K562 (cell line): Measurements from ENCODE around the gene PAQR6. TPM values are rescaled to one million over a fixed set of nuclear protein-coding genes. Genes with fewer than 3 reads are reported as not detected.
A peak's percentile ranks its signal among the peaks of the same experiment; 100 is the strongest.

ENCODE experiments used
- BCL6 ChIP-seq: fragments of 250-450 bp; sonication (Bioruptor Pico); IDR thresholded peaks from 2 replicates; pipeline ENCODE4 v1.4.0; 2020
- ELF1 ChIP-seq: fragments of 200-800 bp; sonication (Bioruptor generic); IDR thresholded peaks from 2 replicates; pipeline ENCODE4 v1.6.1; 2016; ENCODE audit warnings: missing genetic modification characterization, missing compliant biosample characterization
- JUND ChIP-seq, 2 experiments: IDR thresholded peaks; 2 replicates in 1 of 2; 3 replicates in 1 of 2; pipeline ENCODE4 v1.6.1; 2011; ENCODE audit warnings: borderline replicate concordance in 2 of 2, low read depth in 2 of 2, low read length in 2 of 2, improper control_type of control experiment in 1 of 2, missing biosample characterization in 1 of 2, missing genetic modification characterization in 1 of 2, missing genetic modification reagents in 1 of 2
- MCM5 ChIP-seq: fragments of 450-650 bp; IDR thresholded peaks from 2 replicates; pipeline ENCODE4 v1.6.1; 2016; ENCODE audit warnings: low read depth
- NCOA4 ChIP-seq: fragments of 450-650 bp; IDR thresholded peaks from 2 replicates; pipeline ENCODE4 v1.6.1; 2018; ENCODE audit warnings: mild to moderate bottlenecking; ENCODE audit not compliant: partially characterized antibody
- RBM15 ChIP-seq: fragments of 200-400 bp; formaldehyde crosslinking; IDR thresholded peaks from 2 replicates; pipeline ENCODE4 v1.6.1; 2018; ENCODE audit warnings: mild to moderate bottlenecking, low read length, moderate library complexity; ENCODE audit not compliant: insufficient read depth
- SRSF3 ChIP-seq: fragments of 200-400 bp; formaldehyde crosslinking; IDR thresholded peaks from 2 replicates; pipeline ENCODE4 v1.6.1; 2016; ENCODE audit warnings: mild to moderate bottlenecking, low read length, moderate library complexity; ENCODE audit not compliant: insufficient read depth
- ZNF696 ChIP-seq: fragments of 250-450 bp; sonication (Bioruptor Pico); conservative IDR thresholded peaks from 2 replicates; pipeline ENCODE4 v1.4.0; 2020; ENCODE audit warnings: mild to moderate bottlenecking, moderate library complexity
- polyA plus RNA-seq, 8 experiments: library from polyadenylated mRNA; depleted of rRNA in 4 of 8; stranded (reverse) in 5 of 8; unstranded in 3 of 8; fragments of >200 nt; fragmentation: Nextera tagmentation in 2 of 8; fragmentation: Illumina TruSeq in 1 of 8; extraction: Ambion mirVana in 2 of 8; extraction: Trizol in 1 of 8; gene quantifications; 2 replicates each; pipeline versions ENCODE4 v1.2.1 to v1.2.3, GENCODE V29; 2011 to 2014; ENCODE audit warnings: inconsistent platforms in 1 of 8, missing spikeins in 1 of 8
- total RNA-seq, 7 experiments: library from RNA; depleted of rRNA in 6 of 7; stranded (reverse); fragments of >200 nt in 6 of 7; fragmentation: Illumina TruSeq in 2 of 7; extraction: Trizol in 2 of 7; gene quantifications; 2 replicates each; pipeline versions ENCODE4 v1.2.1 to v1.2.3, GENCODE V29; 2011 to 2021; ENCODE audit warnings: low replicate concordance in 1 of 7
- TF ChIP-seq, protein P1 (sequence below): fragments of 450-650 bp; formaldehyde crosslinking; IDR thresholded peaks from 2 replicates; pipeline ENCODE4 v1.4.0; 2022; ENCODE audit warnings: mild to moderate bottlenecking, moderate library complexity
- TF ChIP-seq, protein P2 (sequence below): sonication (generic); formaldehyde crosslinking; IDR thresholded peaks from 2 replicates; pipeline ENCODE4 v1.8.1; 2022; ENCODE audit warnings: missing genetic modification reagents
- TF ChIP-seq, protein P3 (sequence below): sonication (generic); formaldehyde crosslinking; IDR thresholded peaks from 2 replicates; pipeline ENCODE4 v1.8.1; 2023; ENCODE audit warnings: mild to moderate bottlenecking, missing genetic modification reagents
- TF ChIP-seq, protein P4 (sequence below): fragments of 450-650 bp; IDR thresholded peaks from 2 replicates; pipeline ENCODE4 v1.6.1; 2014; ENCODE audit warnings: low read depth, mild to moderate bottlenecking, moderate library complexity, borderline replicate concordance
- TF ChIP-seq, protein P5 (sequence below): fragments of 150-350 bp; conservative IDR thresholded peaks from 2 replicates; pipeline ENCODE4 v1.6.1; 2014; ENCODE audit warnings: low read length
- TF ChIP-seq, protein P6 (sequence below): IDR thresholded peaks from 2 replicates; pipeline ENCODE4 v1.6.1; 2014; ENCODE audit warnings: antibody characterized with exemption
- TF ChIP-seq, protein P7 (sequence below): fragments of 250-450 bp; sonication (Bioruptor Pico); IDR thresholded peaks from 2 replicates; pipeline ENCODE4 v1.8.0; 2022; ENCODE audit warnings: moderate library complexity, mild to moderate bottlenecking, inconsistent platforms

Gene PAQR6
- total and polyA plus RNA-seq, 9 of the 15 experiments (the other 6 are each of a cell fraction or from before 2014, with no cell fraction given) = 0.07 to 1.8 (median 0.62) TPM

DNA sequence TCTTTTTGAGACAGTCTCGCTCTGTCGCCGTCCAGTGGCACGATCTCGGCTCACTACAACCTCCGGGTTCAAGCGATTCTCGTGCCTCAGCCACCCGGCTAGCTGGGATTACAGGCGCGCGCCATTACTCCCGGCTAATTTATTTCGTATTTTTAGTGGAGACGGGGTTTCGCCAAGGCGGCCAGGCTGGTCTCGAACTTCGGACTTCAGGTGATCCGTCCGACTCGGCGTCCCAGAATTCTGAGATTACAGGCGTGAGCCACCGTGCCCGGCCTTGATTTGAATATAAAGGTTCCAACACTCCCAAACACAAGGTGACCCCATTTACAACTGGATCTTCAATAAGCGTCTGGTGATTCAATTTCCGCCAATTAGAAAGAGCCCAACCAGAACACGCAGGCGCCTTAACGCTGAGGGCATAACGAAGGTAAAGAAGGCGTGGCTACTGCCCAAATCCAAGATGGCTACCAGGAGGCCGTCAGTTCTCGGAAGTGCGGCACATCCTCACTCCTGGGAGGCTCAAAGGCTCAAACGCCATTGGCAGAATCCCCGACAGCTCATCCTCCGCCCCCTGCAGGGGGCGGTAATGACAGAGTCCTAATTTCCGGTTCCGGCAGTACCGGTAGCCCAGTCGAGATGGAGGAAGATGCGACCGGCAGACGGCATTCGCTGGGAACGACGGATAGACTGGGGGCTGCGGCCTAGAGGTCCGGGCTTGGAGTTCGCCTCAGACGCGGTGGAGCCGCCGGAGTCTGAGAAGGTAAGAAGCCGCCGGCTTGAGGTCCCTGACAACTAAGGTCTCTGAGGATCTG is 54.2 kb downstream of the PAQR6 start, which contains the start of gene SLC25A44 (continued):
- TF ChIP-seq, protein P1, sequence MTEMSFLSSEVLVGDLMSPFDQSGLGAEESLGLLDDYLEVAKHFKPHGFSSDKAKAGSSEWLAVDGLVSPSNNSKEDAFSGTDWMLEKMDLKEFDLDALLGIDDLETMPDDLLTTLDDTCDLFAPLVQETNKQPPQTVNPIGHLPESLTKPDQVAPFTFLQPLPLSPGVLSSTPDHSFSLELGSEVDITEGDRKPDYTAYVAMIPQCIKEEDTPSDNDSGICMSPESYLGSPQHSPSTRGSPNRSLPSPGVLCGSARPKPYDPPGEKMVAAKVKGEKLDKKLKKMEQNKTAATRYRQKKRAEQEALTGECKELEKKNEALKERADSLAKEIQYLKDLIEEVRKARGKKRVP (CRISPR knock-in tag) = no peak
- no peak for TF ChIP-seq SRSF3
- TF ChIP-seq, protein P2, sequence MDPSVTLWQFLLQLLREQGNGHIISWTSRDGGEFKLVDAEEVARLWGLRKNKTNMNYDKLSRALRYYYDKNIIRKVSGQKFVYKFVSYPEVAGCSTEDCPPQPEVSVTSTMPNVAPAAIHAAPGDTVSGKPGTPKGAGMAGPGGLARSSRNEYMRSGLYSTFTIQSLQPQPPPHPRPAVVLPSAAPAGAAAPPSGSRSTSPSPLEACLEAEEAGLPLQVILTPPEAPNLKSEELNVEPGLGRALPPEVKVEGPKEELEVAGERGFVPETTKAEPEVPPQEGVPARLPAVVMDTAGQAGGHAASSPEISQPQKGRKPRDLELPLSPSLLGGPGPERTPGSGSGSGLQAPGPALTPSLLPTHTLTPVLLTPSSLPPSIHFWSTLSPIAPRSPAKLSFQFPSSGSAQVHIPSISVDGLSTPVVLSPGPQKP (CRISPR knock-in tag) = no peak
- peak; percentile 94 for TF ChIP-seq ELF1 (tag)
- no peak for TF ChIP-seq BCL6 (CRISPR knock-in tag)
- TF ChIP-seq RBM15 = no peak
- TF ChIP-seq, protein P3, sequence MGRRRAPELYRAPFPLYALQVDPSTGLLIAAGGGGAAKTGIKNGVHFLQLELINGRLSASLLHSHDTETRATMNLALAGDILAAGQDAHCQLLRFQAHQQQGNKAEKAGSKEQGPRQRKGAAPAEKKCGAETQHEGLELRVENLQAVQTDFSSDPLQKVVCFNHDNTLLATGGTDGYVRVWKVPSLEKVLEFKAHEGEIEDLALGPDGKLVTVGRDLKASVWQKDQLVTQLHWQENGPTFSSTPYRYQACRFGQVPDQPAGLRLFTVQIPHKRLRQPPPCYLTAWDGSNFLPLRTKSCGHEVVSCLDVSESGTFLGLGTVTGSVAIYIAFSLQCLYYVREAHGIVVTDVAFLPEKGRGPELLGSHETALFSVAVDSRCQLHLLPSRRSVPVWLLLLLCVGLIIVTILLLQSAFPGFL (CRISPR knock-in tag) = no peak
- TF ChIP-seq, protein P4, sequence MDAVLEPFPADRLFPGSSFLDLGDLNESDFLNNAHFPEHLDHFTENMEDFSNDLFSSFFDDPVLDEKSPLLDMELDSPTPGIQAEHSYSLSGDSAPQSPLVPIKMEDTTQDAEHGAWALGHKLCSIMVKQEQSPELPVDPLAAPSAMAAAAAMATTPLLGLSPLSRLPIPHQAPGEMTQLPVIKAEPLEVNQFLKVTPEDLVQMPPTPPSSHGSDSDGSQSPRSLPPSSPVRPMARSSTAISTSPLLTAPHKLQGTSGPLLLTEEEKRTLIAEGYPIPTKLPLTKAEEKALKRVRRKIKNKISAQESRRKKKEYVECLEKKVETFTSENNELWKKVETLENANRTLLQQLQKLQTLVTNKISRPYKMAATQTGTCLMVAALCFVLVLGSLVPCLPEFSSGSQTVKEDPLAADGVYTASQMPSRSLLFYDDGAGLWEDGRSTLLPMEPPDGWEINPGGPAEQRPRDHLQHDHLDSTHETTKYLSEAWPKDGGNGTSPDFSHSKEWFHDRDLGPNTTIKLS = peak; percentile 37; the same call in 1 of the 2 replicates
- TF ChIP-seq, protein P5, sequence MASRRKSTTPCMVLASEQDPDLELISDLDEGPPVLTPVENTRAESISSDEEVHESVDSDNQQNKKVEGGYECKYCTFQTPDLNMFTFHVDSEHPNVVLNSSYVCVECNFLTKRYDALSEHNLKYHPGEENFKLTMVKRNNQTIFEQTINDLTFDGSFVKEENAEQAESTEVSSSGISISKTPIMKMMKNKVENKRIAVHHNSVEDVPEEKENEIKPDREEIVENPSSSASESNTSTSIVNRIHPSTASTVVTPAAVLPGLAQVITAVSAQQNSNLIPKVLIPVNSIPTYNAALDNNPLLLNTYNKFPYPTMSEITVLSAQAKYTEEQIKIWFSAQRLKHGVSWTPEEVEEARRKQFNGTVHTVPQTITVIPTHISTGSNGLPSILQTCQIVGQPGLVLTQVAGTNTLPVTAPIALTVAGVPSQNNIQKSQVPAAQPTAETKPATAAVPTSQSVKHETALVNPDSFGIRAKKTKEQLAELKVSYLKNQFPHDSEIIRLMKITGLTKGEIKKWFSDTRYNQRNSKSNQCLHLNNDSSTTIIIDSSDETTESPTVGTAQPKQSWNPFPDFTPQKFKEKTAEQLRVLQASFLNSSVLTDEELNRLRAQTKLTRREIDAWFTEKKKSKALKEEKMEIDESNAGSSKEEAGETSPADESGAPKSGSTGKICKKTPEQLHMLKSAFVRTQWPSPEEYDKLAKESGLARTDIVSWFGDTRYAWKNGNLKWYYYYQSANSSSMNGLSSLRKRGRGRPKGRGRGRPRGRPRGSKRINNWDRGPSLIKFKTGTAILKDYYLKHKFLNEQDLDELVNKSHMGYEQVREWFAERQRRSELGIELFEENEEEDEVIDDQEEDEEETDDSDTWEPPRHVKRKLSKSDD = no peak
- TF ChIP-seq MCM5 = no peak
- TF ChIP-seq ZNF696 = no peak
- TF ChIP-seq, protein P6, sequence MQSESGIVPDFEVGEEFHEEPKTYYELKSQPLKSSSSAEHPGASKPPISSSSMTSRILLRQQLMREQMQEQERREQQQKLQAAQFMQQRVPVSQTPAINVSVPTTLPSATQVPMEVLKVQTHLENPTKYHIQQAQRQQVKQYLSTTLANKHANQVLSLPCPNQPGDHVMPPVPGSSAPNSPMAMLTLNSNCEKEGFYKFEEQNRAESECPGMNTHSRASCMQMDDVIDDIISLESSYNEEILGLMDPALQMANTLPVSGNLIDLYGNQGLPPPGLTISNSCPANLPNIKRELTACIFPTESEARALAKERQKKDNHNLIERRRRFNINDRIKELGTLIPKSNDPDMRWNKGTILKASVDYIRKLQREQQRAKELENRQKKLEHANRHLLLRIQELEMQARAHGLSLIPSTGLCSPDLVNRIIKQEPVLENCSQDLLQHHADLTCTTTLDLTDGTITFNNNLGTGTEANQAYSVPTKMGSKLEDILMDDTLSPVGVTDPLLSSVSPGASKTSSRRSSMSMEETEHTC = no peak
- TF ChIP-seq, protein P7, sequence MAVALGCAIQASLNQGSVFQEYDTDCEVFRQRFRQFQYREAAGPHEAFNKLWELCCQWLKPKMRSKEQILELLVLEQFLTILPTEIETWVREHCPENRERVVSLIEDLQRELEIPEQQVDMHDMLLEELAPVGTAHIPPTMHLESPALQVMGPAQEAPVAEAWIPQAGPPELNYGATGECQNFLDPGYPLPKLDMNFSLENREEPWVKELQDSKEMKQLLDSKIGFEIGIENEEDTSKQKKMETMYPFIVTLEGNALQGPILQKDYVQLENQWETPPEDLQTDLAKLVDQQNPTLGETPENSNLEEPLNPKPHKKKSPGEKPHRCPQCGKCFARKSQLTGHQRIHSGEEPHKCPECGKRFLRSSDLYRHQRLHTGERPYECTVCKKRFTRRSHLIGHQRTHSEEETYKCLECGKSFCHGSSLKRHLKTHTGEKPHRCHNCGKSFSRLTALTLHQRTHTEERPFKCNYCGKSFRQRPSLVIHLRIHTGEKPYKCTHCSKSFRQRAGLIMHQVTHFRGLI = no peak
- no peak for TF ChIP-seq NCOA4
- TF ChIP-seq JUND (IDR thresholded peaks at IDR 0.05; ENCODE audit: borderline replicate concordance, low read depth, low read length) = peak; percentile 81
- TF ChIP-seq JUND (tag; IDR thresholded peaks at IDR 0.05; ENCODE audit: borderline replicate concordance, low read depth, low read length) = peak; percentile 67; the same call in 1 of the 3 replicates
